GM21723 (cell line): Measurements from ENCODE around the gene FAF1.
"Not testable (repeated sequence)": the region's sequence is repeated elsewhere in the genome, so short reads cannot be mapped to it uniquely, and the experiment has no call there.

Experiments
- ATAC-seq: cut with Tn5 transposase; IDR thresholded peaks from one replicate; pipeline ENCODE4 v1.9.1; 2021; ENCODE audit warnings: mild to moderate bottlenecking, moderate library complexity; ENCODE audit not compliant: unreplicated experiment

FAF1 gene

DNA sequence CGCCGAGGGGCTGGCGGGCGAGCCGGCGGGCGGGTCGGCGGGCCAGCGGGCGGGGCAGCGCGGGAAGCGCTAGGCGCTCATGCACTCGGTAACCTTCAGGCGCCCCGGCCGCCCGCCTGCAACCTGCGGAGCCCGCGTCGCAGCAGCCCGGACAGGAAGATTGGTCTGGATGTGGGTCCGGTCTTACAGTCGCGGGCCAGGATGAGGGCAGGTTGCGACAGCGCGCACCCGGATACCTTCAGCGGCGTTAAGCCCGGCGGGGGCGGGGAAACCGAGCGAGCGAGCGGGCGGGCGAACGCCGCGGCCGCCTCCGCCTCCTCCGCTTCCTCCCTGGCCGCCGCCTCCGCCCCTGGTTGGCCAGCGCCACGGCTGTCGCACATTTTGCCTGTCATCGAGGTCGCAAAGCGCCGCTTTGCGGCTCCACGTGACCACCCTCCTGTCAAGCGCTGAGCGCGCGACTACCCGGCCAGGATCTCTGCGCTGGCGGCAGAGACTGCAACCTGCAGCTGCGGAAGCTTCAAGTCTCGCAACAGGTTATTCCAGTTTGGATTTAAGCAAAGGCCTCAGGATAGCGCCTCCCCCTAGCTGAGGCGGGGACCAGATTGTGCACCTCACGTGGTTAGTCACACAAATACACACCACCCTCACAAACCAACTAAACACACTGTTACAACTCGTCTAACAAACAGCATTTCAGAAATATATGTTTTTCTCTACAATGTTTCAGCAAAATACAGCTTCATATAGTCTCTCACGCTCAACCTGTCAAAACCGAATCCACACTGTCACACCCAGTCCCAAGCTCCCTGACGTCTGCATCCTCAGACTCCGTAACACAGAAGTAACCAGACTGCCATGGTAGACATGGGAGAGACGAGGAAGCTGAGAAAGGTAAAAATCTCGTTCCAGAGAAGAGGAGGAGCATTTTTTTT lies at the start of gene FAF1:
TSS of gene FAF1 (minus strand) at position 355 of the 932 bp plus-strand sequence. CDS start 456 bp downstream, outside the sequence.
- peak; percentile 92 for ATAC-seq

DNA sequence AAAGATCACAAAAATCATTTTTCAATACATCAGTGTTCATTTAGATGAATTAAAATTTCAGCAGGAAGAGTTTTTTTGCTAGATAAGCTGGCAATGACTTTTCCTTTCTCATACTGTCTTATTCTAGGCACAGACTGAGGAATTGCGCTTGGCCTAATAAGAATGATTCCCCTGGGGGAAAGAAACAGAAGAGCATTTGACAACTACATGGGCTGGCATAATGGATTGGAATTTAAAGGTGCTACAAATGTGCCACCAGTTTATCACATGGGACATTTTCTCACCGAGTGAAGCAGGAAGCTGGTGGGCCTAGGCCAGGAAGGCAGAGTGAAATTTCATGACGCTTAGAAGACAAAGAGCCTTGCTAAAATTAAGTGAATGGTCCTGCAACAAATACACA lies 49.3 kb upstream of the FAF1 start:
- ATAC-seq: no peak

DNA sequence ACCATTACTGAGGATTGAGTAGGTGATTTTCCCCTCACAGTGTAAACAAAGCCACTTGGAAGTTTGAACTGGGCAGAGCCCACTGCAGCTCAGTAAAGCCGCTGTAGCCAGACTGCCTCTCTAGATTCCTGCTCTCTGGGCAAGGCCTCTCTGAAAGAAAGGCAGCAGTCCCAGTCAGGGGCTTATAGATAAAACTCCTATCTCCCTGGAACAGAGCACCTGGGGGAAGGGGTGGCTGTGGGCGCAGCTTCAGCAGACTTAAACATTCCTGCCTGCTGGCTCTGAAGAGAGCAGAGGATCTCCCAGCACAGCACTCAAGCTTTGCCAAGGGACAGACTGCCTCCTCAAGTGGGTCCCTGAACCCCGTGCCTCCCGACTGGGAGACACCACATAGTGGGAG lies 45.5 kb upstream of the FAF1 start:
- not testable (repeated sequence) for ATAC-seq

DNA sequence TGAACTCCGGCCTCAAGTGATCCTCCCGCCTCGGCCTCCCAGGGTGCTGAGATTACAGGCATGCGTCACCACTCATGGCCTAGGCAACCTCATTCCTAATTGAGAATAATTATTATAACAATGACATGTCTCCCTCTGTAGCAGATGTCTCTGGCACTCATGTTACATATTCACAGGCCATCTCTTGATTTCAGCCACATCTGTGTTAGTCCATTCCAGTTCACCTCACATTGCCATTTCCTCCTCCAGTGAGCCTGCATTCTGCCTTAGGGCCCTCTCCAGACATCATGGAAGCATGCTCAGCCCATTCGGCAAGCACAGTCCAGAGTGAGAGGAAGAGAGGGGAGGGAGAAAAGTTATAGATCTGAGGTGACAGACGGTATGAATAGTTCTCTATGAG lies 42.4 kb upstream of the FAF1 start:
- ATAC-seq: no peak

DNA sequence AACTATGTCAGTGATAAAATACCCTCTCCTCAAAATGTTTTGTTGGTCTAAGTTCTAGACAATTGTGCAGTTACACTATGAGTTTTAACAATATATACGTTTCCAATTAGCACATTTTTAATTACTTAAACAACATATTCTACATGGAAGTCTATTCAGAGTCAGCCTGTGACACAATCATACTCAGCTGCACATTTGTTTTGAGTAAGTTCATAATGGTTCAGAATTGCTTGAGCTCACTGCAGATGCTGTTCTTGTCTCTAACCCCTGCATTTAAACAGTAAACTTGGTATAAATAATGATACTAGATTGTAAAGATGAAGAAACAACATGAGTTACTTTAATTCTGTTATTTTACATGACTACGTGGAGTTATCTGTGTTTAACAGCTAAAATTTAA lies 40.6 kb upstream of the FAF1 start:
- no peak for ATAC-seq

DNA sequence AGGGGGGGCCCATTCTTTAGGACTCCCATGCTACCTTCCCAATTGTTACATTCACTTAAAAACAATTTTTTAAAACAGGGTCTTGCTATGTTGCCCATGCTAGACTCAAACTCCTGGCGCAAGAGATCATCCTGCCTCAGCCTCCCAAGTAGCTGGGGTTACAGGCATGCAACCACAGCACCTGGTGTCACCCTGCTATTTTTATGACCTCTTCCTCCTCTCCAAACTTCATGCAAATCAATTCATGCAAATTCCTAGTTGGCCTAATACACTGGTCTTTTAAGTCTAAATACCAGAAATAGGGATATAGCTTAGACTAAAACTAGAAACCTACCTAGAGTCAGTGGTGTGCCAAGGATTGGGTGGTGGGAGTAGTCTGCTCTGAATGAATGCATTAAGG lies 40.1 kb upstream of the FAF1 start:
- ATAC-seq: no peak

DNA sequence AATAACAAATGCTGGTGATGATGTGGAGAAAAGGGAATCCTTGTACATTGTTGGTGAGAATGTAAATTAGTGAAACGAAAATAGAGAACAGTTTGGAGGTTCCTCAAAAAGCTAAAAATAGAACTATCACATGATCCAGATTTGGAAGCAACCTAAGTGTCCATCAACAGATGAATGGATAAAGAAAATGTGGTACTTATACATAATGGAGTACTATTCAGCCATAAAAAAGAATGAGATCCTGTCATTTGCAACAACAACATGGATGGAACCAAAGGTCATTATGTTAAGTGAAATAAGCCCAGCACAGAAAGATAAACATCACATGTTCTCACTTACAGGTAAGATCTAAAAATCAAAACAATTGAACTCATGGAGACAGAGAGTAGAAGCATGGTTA lies 39.3 kb upstream of the FAF1 start:
- ATAC-seq: not testable (repeated sequence)

DNA sequence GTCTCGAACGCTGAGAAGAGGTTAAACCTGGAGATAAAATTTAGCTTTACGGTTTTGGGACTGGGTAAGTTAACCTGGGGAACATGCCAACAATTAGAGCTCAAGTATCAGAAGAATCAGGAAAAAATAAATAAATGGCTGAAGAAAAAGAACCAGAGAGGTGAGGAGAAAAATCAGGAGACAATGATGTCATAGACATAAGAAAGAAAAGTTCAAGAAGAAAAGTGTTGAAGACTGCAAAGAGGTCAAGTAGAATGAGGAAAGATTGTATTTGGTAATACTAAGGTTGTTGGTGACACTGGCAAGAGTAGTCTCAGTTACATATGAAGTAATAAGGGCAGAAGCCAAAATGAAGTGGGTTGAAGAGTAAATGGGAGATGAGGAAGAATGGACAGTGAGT lies 36.0 kb upstream of the FAF1 start:
- no peak for ATAC-seq

DNA sequence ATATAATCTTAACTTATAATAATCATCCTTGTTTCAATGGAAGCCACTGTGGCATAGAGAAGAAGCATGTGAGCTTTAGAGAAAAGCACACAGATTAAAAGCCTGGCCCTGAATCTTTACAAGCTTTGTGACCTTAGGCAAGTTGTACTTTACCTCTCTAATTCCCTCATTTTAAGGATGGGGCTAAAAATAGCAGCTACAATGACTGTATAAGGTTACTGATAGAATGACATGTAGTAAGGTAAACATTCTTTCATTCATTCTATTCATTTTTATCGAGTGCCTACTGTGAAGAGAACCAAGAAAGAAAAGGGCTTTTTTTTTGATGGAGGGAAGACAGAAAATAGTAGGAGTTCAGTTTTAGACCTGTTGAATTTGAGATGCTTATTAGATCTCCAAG lies 35.6 kb upstream of the FAF1 start:
- no peak for ATAC-seq

DNA sequence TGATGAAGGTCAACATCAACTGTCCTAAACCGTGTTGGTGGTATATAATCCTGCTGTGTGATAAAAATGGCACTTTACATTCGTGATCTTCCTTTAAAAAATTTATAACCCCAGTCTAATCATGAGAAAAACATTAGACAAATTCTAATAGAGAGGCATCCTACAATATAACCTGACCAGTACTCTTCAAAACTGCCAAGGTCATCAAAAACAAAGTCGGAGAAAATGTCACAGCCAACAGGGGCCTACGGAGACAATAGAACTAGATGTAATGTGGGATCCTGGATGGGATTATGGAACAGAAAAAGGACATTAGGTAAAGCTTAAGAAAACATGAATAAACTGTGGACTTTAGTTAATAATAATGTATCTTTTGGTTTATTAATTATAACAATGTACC lies 34.9 kb upstream of the FAF1 start:
- no peak for ATAC-seq

DNA sequence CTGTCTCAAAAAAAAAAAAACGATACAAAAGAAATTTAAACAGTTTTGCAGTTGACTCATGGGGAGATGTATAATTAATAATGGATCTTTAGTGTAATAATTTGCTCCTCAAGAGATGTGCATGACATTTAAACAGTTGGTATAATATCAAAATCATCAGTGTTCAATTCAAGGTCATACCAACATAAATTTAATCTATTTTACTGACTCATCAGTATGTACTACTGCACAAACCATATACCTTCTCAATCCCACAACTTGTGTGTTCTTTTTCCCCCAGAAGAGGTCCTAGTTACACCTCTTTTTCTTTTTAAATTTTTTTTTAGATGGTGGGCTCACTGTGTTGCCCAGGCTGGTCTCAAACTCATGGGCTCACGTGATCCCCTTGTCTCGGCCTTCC lies 33.6 kb upstream of the FAF1 start:
- no peak for ATAC-seq

DNA sequence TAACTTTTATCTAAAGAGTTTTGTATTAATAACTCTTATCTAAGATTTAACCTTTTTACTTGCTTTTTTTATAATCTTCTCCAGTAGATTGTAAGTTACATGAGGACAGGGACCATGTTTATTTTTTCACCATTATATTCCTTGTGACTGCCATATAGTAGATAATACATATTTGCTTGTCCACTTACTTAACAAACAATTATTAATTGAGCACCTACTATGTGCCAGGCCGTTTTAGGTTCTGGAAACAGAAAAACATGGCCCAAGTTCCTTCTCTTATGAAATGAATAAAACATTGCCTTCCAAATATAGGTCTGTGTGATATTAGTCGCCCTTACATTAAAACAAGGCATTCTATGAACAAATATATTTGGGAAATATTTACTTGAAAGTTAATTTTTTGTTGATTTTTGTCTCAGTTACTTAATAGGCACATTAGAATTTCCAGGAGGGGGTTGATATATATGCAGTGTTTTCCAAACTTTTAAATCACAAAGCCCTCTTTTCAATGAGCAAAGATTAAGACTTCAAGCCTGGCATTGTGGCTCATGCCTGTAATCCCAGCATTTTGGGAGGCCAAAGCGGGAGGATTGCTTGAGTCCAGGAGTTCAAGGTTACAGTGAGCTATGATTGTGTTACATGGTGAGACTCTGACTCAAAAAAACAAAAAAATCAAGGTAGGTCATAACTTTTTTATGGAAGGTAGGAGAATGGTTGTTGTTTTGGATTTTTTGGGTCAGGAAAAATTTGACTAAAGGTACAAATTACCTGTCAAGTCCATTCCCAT lies 32.7 kb upstream of the FAF1 start:
- no peak for ATAC-seq

DNA sequence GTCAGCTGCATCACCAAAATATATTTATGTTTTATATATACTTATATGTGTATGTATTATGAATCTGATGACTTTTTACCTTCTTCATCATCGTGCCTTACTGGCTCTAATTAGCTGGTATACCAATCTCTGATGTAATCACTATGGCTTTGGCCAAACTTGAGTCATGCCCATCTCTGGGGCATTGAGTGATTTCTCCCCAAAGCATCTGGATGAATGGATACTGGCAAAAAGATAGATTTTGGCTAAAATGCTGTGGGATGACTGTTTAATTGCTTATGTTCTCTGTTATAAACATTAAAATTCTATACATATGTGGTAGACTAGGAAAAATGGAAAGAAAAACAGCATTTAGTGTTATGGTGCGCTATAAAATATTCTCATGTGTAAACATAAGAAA lies 29.6 kb upstream of the FAF1 start:
- ATAC-seq: no peak

DNA sequence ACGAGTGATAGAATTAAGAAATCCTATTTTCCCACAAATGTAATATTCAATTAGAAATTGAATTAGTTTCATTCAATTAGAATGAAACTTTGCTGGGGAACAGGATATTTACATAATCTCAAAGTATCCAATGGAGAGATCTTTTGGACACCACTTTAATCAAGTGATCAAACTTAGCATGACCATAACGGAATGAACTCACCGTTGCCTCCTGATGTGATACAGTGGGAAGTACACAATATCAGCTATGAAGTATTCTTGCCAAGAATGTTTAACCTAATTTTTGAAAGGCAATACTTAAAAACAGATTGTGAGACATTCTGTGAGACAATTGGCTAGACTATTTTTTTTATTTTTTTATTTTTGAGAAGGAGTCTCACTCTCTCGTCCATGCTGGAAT lies 26.6 kb upstream of the FAF1 start:
- no peak for ATAC-seq

DNA sequence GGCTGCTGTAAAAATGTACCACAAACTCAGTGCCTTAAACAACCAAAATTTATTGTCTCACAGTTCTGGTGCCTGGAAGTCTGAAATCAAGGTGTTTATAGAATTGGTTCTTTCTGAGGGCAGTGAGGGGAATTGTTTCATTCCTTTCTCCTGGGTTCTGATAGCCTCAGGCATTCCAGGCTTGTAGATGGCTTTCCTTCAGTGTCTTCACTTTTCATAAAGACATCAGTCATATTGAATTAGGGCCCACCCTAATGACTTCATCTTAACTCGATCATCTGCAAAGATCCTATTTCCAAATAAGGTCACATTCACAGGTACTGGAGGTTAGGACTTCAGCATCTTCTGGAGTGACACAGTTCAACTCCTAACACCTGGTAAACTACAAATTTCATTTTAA lies 25.0 kb upstream of the FAF1 start:
- no peak for ATAC-seq

DNA sequence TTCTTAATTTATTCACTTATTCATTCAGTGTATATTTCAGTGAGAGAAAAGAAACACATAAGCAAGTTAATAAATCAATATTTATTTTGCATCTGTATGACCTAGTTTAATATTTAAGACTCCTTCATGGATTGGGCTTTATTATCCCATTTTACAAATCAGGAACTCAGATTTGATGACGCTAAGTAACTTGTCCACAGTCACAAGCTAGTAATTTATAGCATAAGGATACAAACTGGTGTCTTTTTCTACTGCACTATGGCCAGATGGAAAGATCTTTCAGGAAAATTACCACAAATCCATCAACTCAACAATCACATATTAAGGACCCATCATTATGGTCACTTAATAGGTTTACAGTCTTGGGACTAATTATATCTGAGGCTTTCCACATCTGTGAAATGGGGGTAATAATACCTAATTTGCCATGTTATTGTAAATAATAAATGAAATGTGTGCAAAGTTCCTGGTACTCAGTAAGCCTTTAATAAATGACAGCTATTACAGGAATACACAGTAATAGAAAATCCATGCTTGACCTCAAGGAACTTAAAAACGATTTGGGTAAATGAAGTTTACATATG lies 23.2 kb upstream of the FAF1 start:
- no peak for ATAC-seq

DNA sequence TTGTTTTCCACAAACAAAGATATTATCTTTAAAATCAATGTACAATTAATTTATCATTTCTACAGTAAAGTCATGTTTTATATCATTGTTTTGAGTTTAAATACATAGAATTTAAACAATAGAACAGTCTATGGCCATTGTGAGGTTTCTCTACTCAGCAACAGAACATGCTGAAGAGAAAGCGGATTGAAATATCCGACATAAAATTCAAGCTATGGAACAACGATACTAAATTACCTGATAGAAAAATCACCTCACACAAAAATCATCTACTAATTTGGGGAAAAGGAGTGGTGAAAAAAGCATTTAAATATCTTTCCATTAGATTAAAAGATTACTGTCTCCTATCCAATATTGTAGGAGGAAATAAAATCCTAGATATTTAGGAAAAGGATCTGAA lies 22.5 kb upstream of the FAF1 start:
- no peak for ATAC-seq

DNA sequence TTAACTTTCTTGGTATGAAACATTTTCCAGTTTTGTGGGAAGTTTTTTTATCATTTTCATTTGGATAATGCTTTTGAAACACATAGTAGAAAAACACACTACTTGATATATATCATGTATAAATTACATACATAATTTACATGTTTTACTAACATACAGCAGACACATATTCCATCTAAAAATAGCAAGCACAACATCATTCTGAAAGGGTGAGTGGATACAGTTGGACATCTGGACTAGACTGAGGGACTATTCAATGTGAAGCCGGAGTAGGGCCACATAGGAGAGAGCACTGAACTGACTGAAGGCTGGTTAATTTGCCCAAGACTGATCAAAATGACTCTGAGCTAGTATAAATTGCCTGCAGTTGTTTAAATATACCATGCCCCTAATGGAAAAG lies 21.7 kb upstream of the FAF1 start:
- no peak for ATAC-seq

DNA sequence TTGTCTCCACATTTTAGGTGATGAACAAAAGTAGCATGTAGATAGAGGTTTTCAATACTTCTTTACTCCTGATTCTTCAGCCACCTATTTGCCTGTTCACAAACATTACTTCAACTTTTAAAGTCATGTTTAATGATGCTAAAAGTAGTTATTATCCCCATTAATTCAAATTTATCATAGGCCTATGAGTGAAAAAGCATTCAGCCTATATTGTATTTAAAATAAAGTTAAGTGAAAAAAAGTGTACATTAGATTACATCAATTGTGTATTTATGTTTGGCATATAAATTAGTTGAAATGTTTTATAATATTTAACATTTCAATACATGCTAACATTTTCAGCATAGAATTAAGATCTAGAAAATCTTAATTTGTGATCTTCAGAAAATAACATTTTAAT lies 20.4 kb upstream of the FAF1 start:
- ATAC-seq: no peak

DNA sequence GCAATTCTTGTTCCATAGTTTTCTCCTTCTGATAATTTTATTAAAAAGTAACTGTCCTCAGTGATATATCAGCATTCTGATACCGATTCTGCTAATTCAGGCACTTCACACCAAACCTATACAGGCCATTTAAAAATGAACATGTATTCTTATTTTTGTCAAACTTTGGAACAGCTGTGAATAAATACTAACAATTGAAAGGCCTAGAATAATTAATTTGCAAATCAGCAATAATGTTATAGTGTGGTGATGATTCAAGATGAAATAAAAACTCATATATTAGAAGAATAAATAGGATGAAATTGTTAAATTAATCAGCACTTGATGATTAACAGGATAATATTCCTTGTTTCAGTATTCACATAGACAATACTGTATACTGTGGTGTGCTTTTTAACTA lies 19.9 kb upstream of the FAF1 start:
- no peak for ATAC-seq

DNA sequence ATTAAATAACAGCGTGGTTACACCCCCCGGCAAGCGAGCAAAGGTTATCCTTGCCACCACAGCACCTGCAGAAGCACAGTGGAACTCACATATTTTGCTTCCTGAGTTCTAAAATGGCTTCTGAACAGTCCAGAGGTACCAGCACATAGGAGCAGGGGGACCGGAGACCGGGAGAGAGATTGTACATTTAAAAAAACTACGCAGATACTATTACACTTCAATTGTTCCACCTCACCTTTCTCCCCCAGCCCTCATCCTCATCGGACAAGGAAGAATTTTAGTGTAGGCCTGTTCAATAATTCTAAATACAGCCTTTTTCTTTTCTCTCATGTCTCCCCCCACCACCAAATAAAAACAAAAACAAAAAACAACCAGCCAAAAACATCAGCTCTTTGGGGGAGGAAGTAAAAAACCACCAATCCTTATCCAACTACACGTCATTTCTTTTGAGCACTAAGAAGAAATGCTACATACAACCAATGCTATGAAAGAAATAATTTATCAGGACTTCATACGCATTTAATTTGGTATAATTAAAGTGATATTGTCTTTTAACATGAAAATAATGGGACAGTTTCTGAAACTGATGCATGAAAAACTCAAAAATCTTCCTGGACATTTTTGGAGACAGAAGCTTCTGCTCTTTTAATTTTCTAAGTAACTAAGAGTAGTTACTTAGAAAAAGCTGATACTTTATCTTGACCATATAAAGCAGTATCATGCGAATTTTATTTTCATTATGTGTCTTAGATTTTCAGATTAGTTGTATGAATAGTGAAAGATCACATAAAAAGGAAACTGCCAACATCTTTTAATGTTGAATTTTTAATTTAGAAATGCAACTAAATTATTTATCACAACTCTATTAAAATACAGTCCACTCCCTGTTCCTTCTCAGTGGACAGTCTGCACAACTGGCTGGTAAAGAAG lies 19.1 kb upstream of the FAF1 start:
- no peak for ATAC-seq
